HepG2 (cell line): Measurements from ENCODE around the gene IQGAP2. TPM values are rescaled to one million over a fixed set of nuclear protein-coding genes. Genes with fewer than 3 reads are reported as not detected.

ENCODE experiments used
- ATAC-seq: fragments of 200-7000 bp; cut with Tn5 transposase; 3 replicates; pipeline ENCODE4 v1.9.1; 2020; ENCODE audit warnings: mild to moderate bottlenecking, moderate library complexity
- BruUV-seq: library from RNA; stranded (reverse); fragments of 400-500 nt; replicated peaks from 2 replicates; lab custom pipeline; 2021; lab: Mats Ljungman, UMichigan
- CTCF ChIA-PET: fragments of 300-600 bp; formaldehyde crosslinking; extraction: SDS; loops from one replicate; lab custom pipeline; 2021; ENCODE audit warnings: low total read pairs, inconsistent platforms, low intra/inter-chr PET ratio; lab: Yijun Ruan, JAX
- POLR2A ChIA-PET: fragments of 350-600 bp; sonication (Branson Sonifier 250); formaldehyde crosslinking; loops from one replicate; lab custom pipeline; 2020; ENCODE audit warnings: antibody characterized with exemption, inconsistent platforms; lab: Yijun Ruan, JAX
- DNase-seq: peaks from one replicate; pipeline ENCODE4 v3.0.0-alpha.2; 2015; ENCODE audit warnings: low spot score
- FAIRE-seq: peaks from 3 replicates; lab custom pipeline; 2011; peaks lifted over from hg19 to GRCh38; lab: Jason Lieb, UNC
- H2AFZ ChIP-seq: one replicate; pipeline ENCODE4 v1.6.1; 2011; ENCODE audit warnings: low read length, inconsistent platforms
- H3K27ac ChIP-seq: fragments of 300-600 bp; 3 replicates; pipeline ENCODE4 v1.8.0; 2011; ENCODE audit warnings: mixed run types, mild to moderate bottlenecking, mixed read lengths, low read length, inconsistent platforms; ENCODE audit not compliant: insufficient read depth; ENCODE audit errors: extremely low read length
- H3K27me3 ChIP-seq, 2 experiments: fragments of 200-600 bp in 1 of 2; 2 replicates in 1 of 2; 3 replicates in 1 of 2; pipeline versions ENCODE4 v1.6.0 to v1.8.0; 2011; ENCODE audit warnings: low read length in 2 of 2, mild to moderate bottlenecking in 2 of 2, moderate library complexity in 2 of 2, inconsistent platforms in 1 of 2; ENCODE audit not compliant: insufficient read depth in 2 of 2, control insufficient read depth in 1 of 2
- H3K36me3 ChIP-seq, 2 experiments: fragments of 200-600 bp in 1 of 2; replicated peaks in 1 of 2; 2 replicates in 1 of 2; 3 replicates in 1 of 2; pipeline versions ENCODE4 v1.5.1 to v1.8.0; 2011; ENCODE audit warnings: low read length in 2 of 2, inconsistent platforms in 1 of 2; ENCODE audit not compliant: insufficient read depth in 2 of 2, control insufficient read depth in 1 of 2
- H3K4me1 ChIP-seq: 2 replicates; pipeline ENCODE4 v1.5.1; 2012; ENCODE audit warnings: low read length, inconsistent platforms; ENCODE audit not compliant: insufficient read depth
- H3K4me2 ChIP-seq: 2 replicates; pipeline ENCODE4 v1.6.0; 2011; ENCODE audit warnings: low read depth, low read length, inconsistent platforms
- H3K4me3 ChIP-seq, 3 experiments: fragments of 200-600 bp in 1 of 3; sonication (generic), shearing (Covaris generic) in 1 of 3; replicated peaks in 1 of 3; 2 replicates each; pipeline ENCODE4 v1.5.1; 2011 to 2016; ENCODE audit warnings: low read length in 3 of 3, inconsistent platforms in 2 of 3, low read depth in 2 of 3, mild to moderate bottlenecking in 2 of 3, control low read depth in 1 of 3, mixed read lengths in 1 of 3; ENCODE audit not compliant: insufficient read depth in 1 of 3
- H3K79me2 ChIP-seq: one replicate; pipeline ENCODE4 v1.6.1; 2011; ENCODE audit warnings: low read length, inconsistent platforms; ENCODE audit not compliant: insufficient read depth
- H3K9ac ChIP-seq: 2 replicates; pipeline ENCODE4 v1.6.0; 2011; ENCODE audit warnings: mild to moderate bottlenecking, low read depth, low read length, inconsistent platforms; ENCODE audit not compliant: insufficient read depth
- H3K9me3 ChIP-seq: 2 replicates; pipeline ENCODE4 v1.5.1; 2012; ENCODE audit warnings: mild to moderate bottlenecking, low read length
- H4K20me1 ChIP-seq: 2 replicates; pipeline ENCODE4 v1.6.0; 2011; ENCODE audit warnings: inconsistent platforms, mild to moderate bottlenecking, low read length, moderate library complexity; ENCODE audit not compliant: insufficient read depth
- CBFB ChIP-seq: sonication (generic); formaldehyde crosslinking; IDR thresholded peaks from 2 replicates; pipeline ENCODE4 v1.4.0; 2020; ENCODE audit warnings: missing genetic modification reagents
- FOXA3 ChIP-seq: IDR thresholded peaks from 2 replicates; pipeline ENCODE4 v1.6.1; 2016; ENCODE audit warnings: missing genetic modification reagents, missing compliant biosample characterization
- HDAC2 ChIP-seq: sonication (generic); formaldehyde crosslinking; IDR thresholded peaks from 2 replicates; pipeline ENCODE4 v1.4.0; 2020; ENCODE audit warnings: missing genetic modification reagents
- NCOA2 ChIP-seq: sonication (generic); formaldehyde crosslinking; IDR thresholded peaks from 2 replicates; pipeline ENCODE4 v1.8.0; 2022; ENCODE audit warnings: inconsistent platforms
- ONECUT2 ChIP-seq: sonication (generic); formaldehyde crosslinking; IDR thresholded peaks from 2 replicates; pipeline ENCODE4 v1.4.0; 2020; ENCODE audit warnings: missing genetic modification reagents
- SOX6 ChIP-seq, 2 experiments: fragments of 450-650 bp in 1 of 2; sonication (generic) in 1 of 2; formaldehyde crosslinking in 1 of 2; IDR thresholded peaks; 2 replicates each; pipeline versions ENCODE4 v1.4.0 to v1.6.1; 2017 to 2020; ENCODE audit warnings: antibody characterized with exemption in 1 of 2, mild to moderate bottlenecking in 1 of 2, missing genetic modification reagents in 1 of 2
- ZMYM4 ChIP-seq: sonication (generic); formaldehyde crosslinking; IDR thresholded peaks from 2 replicates; pipeline ENCODE4 v1.8.1; 2023; ENCODE audit warnings: mild to moderate bottlenecking, missing genetic modification reagents
- ZNF160 ChIP-seq: sonication (generic); formaldehyde crosslinking; IDR thresholded peaks from 2 replicates; pipeline ENCODE4 v1.8.0; 2022; ENCODE audit warnings: mild to moderate bottlenecking, inconsistent platforms, missing genetic modification reagents
- ZNF292 ChIP-seq: sonication (generic); formaldehyde crosslinking; IDR thresholded peaks from 2 replicates; pipeline ENCODE4 v1.8.1; 2022; ENCODE audit warnings: mild to moderate bottlenecking, low read depth, missing genetic modification reagents, borderline replicate concordance
- whole genome bisulfite sequencing: methylation state at CpG from one replicate; pipeline ENCODE4 v1.1.6; 2017; ENCODE audit warnings: low lambda C conversion rate; 5-methylcytosine and 5-hydroxymethylcytosine counted together
- in situ Hi-C: cut with HindIII; loops from 2 replicates; pipeline ENCODE4 v1.10.0; 2017; ENCODE audit warnings: low pct_unique_long_range_greater_than_20kb; ENCODE audit not compliant: extremely low pct_ligation_motif_present
- intact Hi-C: fragments of 100-400 bp; cut with micrococcal nuclease; formaldehyde crosslinking; loops from one replicate; pipeline ENCODE4 v1.10.0; 2022; ENCODE audit not compliant: unreplicated experiment
- polyA plus RNA-seq, 8 experiments: library from polyadenylated mRNA; depleted of rRNA in 3 of 8; stranded (reverse) in 7 of 8; unstranded in 1 of 8; fragments of >200 nt; fragmentation: Illumina TruSeq in 4 of 8; extraction: Trizol in 4 of 8; gene quantifications; 2 replicates each; pipeline versions ENCODE4 v1.2.1 to v1.2.3, GENCODE V29; 2011 to 2016; ENCODE audit warnings: low read depth in 4 of 8, missing spikeins in 1 of 8, mixed read lengths in 1 of 8; ENCODE audit not compliant: insufficient read depth in 1 of 8
- total RNA-seq, 5 experiments: library from RNA; depleted of rRNA; stranded (reverse); fragments of >200 nt; fragmentation: Illumina TruSeq; extraction: Trizol; gene quantifications; 2 replicates each; pipeline ENCODE4 v1.2.3, GENCODE V29; 2016; ENCODE audit warnings: low read depth in 1 of 5
- TF ChIP-seq, protein P1 (sequence below): IDR thresholded peaks from 2 replicates; pipeline ENCODE4 v1.6.1; 2016
- TF ChIP-seq, protein P2 (sequence below): sonication (generic); formaldehyde crosslinking; IDR thresholded peaks from 2 replicates; pipeline ENCODE4 v1.4.0; 2020; ENCODE audit warnings: missing genetic modification reagents, borderline replicate concordance
- TF ChIP-seq, protein P3 (sequence below): sonication (generic); formaldehyde crosslinking; IDR thresholded peaks from 2 replicates; pipeline ENCODE4 v1.5.0; 2020; ENCODE audit warnings: mild to moderate bottlenecking, missing genetic modification reagents, borderline replicate concordance

The IQGAP2 gene
- total and polyA plus RNA-seq, 2 of the 13 experiments (the other 11 are each of a cell fraction or from before 2014, with no cell fraction given): 35.2 to 83.3 TPM

DNA sequence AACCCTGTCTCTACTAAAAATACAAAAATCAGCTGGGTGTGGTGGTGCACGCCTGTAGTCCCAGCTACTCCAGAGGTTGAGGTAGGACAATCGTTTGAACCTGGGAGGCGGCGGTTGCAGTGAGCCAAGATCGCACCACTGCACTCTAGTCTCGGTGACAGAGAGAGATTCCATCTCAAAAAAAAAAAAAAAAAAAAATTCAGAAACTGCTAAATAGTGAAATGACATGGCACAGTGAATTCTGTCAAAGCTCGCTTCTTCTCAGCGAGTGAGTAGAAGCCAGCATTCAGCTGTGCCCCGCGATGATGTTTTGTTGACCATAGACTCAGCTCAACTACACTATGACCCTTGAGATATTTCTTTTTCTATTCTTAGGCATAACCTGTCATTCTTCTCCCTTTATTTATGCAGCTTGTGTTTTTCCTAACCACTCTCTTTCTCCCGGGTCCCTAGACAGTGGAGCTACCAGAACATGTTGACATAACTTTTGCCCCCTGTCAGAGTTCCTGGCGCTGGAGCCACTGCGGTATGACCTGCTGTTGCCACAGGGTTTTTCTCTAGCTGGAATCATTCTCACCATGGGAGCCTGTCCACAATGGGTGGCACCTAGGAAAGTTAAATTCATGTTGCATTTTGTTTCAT is 13.5 kb upstream of the IQGAP2 start:
- H2AFZ ChIP-seq: no peak overlapping the region
- no peaks in the 10 kb centered on the region; a peak in 1 of 5 replicates for H3K36me3 ChIP-seq
- ATAC-seq (peak; percentile 98), FAIRE-seq (peak; percentile 96), DNase-seq (peak; percentile 86)
- in situ Hi-C loops (no loop called here), intact Hi-C loops (loop anchor here (5.0 kb wide), 1 partner anchor 57 kb away; no protein-coding TSS in a partner anchor)
- WGBS: 2% methylated on average over 13 of the region's 13 CpGs
- H3K27ac ChIP-seq: peak overlapping the region; percentile 52
- ChIA-PET CTCF (no interaction called here), POLR2A (interaction anchor here (0.9 to 1.2 kb wide), 3 partner anchors 10 to 14 kb away, joined by 3 to 6 read pairs (median 4); partner anchors contain the start of gene IQGAP2)
- no peaks in the 10 kb centered on the region for H4K20me1 ChIP-seq
- H3K4me1 ChIP-seq: peaks cover 77% of the 10 kb centered on the region
- no TSS peak for BruUV-seq
- no peaks in the 10 kb centered on the region for H3K9me3 ChIP-seq
- H3K79me2 ChIP-seq: no peaks in the 10 kb centered on the region
- H3K9ac ChIP-seq: no peak overlapping the region; the same call in 1 of the 2 replicates
- no peaks in the 10 kb centered on the region for H3K27me3 ChIP-seq
- peak overlapping the region; percentile 31 to 49 (median 34); a peak in 4 of 6 replicates for H3K4me3 ChIP-seq
- peak overlapping the region; percentile 78 for H3K4me2 ChIP-seq
- TF ChIP-seq ZNF292 (CRISPR knock-in tag) (peak; percentile 97; the same call in 1 of the 2 replicates), ONECUT2 (CRISPR knock-in tag) (no peak), CBFB (CRISPR knock-in tag) (no peak), SOX6 (IDR thresholded peaks at IDR 0.05) (no peak), SOX6 (CRISPR knock-in tag; IDR thresholded peaks at IDR 0.05) (peak; percentile 72), NCOA2 (peak; percentile 27; the same call in 1 of the 2 replicates), ZMYM4 (CRISPR knock-in tag) (peak; percentile 43; the same call in 1 of the 2 replicates), HDAC2 (peak; percentile 50; the same call in 1 of the 2 replicates), ZNF160 (CRISPR knock-in tag) (no peak), FOXA3 (CRISPR knock-in tag) (peak; percentile 93)
- TF ChIP-seq, protein P1, sequence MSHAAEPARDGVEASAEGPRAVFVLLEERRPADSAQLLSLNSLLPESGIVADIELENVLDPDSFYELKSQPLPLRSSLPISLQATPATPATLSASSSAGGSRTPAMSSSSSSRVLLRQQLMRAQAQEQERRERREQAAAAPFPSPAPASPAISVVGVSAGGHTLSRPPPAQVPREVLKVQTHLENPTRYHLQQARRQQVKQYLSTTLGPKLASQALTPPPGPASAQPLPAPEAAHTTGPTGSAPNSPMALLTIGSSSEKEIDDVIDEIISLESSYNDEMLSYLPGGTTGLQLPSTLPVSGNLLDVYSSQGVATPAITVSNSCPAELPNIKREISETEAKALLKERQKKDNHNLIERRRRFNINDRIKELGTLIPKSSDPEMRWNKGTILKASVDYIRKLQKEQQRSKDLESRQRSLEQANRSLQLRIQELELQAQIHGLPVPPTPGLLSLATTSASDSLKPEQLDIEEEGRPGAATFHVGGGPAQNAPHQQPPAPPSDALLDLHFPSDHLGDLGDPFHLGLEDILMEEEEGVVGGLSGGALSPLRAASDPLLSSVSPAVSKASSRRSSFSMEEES (CRISPR knock-in tag): 0 out of 2 replicates have a peak, but pooled peaks have one; percentile 50
- TF ChIP-seq, protein P2, sequence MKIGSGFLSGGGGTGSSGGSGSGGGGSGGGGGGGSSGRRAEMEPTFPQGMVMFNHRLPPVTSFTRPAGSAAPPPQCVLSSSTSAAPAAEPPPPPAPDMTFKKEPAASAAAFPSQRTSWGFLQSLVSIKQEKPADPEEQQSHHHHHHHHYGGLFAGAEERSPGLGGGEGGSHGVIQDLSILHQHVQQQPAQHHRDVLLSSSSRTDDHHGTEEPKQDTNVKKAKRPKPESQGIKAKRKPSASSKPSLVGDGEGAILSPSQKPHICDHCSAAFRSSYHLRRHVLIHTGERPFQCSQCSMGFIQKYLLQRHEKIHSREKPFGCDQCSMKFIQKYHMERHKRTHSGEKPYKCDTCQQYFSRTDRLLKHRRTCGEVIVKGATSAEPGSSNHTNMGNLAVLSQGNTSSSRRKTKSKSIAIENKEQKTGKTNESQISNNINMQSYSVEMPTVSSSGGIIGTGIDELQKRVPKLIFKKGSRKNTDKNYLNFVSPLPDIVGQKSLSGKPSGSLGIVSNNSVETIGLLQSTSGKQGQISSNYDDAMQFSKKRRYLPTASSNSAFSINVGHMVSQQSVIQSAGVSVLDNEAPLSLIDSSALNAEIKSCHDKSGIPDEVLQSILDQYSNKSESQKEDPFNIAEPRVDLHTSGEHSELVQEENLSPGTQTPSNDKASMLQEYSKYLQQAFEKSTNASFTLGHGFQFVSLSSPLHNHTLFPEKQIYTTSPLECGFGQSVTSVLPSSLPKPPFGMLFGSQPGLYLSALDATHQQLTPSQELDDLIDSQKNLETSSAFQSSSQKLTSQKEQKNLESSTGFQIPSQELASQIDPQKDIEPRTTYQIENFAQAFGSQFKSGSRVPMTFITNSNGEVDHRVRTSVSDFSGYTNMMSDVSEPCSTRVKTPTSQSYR (CRISPR knock-in tag): 0 out of 2 replicates have a peak, but pooled peaks have one; percentile 12
- TF ChIP-seq, protein P3, sequence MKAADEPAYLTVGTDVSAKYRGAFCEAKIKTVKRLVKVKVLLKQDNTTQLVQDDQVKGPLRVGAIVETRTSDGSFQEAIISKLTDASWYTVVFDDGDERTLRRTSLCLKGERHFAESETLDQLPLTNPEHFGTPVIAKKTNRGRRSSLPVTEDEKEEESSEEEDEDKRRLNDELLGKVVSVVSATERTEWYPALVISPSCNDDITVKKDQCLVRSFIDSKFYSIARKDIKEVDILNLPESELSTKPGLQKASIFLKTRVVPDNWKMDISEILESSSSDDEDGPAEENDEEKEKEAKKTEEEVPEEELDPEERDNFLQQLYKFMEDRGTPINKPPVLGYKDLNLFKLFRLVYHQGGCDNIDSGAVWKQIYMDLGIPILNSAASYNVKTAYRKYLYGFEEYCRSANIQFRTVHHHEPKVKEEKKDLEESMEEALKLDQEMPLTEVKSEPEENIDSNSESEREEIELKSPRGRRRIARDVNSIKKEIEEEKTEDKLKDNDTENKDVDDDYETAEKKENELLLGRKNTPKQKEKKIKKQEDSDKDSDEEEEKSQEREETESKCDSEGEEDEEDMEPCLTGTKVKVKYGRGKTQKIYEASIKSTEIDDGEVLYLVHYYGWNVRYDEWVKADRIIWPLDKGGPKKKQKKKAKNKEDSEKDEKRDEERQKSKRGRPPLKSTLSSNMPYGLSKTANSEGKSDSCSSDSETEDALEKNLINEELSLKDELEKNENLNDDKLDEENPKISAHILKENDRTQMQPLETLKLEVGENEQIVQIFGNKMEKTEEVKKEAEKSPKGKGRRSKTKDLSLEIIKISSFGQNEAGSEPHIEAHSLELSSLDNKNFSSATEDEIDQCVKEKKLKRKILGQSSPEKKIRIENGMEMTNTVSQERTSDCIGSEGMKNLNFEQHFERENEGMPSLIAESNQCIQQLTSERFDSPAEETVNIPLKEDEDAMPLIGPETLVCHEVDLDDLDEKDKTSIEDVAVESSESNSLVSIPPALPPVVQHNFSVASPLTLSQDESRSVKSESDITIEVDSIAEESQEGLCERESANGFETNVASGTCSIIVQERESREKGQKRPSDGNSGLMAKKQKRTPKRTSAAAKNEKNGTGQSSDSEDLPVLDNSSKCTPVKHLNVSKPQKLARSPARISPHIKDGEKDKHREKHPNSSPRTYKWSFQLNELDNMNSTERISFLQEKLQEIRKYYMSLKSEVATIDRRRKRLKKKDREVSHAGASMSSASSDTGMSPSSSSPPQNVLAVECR (CRISPR knock-in tag): peak; percentile 19; the same call in 1 of the 2 replicates
